DND-41 (cell line): ENCODE results near the gene CDK16.

Source experiments
- ATAC-seq: fragments of 200-7000 bp; cut with Tn5 transposase; 3 replicates; pipeline ENCODE4 v1.9.1; 2021; ENCODE audit warnings: low read depth; ENCODE audit not compliant: insufficient read depth
- DNase-seq: peaks from one replicate; pipeline ENCODE4 v3.0.0-alpha.2; 2020
- H2AFZ ChIP-seq: 2 replicates; pipeline ENCODE4 v1.6.0; 2012; ENCODE audit warnings: low read depth, low read length
- H3K27ac ChIP-seq: 2 replicates; pipeline ENCODE4 v1.5.1; 2012; ENCODE audit warnings: low read length, inconsistent platforms
- H3K27me3 ChIP-seq: fragments of 200-600 bp; sonication (generic); 2 replicates; pipeline ENCODE4 v1.6.0; 2012; ENCODE audit warnings: low read length, mild to moderate bottlenecking, inconsistent platforms; ENCODE audit not compliant: insufficient read depth, poor library complexity
- H3K36me3 ChIP-seq: 2 replicates; pipeline ENCODE4 v1.5.1; 2012; ENCODE audit warnings: low read length, inconsistent platforms; ENCODE audit not compliant: insufficient read depth
- H3K4me1 ChIP-seq: 2 replicates; pipeline ENCODE4 v1.5.1; 2012; ENCODE audit warnings: mild to moderate bottlenecking, low read length; ENCODE audit not compliant: insufficient read depth
- H3K4me2 ChIP-seq: 2 replicates; pipeline ENCODE4 v1.6.0; 2012; ENCODE audit warnings: mild to moderate bottlenecking, moderate library complexity, low read length, inconsistent platforms; ENCODE audit not compliant: insufficient read depth
- H3K4me3 ChIP-seq, 2 experiments: fragments of 200-600 bp in 1 of 2; shearing (Covaris generic) in 1 of 2; 2 replicates each; pipeline ENCODE4 v1.5.1; 2012 to 2016; ENCODE audit warnings: inconsistent platforms in 2 of 2, low read length in 2 of 2, mild to moderate bottlenecking in 2 of 2, low read depth in 1 of 2, moderate library complexity in 1 of 2
- H3K79me2 ChIP-seq: 2 replicates; pipeline ENCODE4 v1.6.0; 2012; ENCODE audit warnings: low read length, inconsistent platforms; ENCODE audit not compliant: insufficient read depth
- H3K9ac ChIP-seq: 2 replicates; pipeline ENCODE4 v1.6.0; 2012; ENCODE audit warnings: low read depth, mild to moderate bottlenecking, inconsistent platforms, low read length, moderate library complexity
- H3K9me3 ChIP-seq: 2 replicates; pipeline ENCODE4 v1.5.1; 2012; ENCODE audit warnings: low read length, moderate library complexity, mild to moderate bottlenecking, inconsistent platforms; ENCODE audit not compliant: insufficient read depth, severe bottlenecking
- H4K20me1 ChIP-seq: 2 replicates; pipeline ENCODE4 v1.6.0; 2012; ENCODE audit warnings: low read length; ENCODE audit not compliant: insufficient read depth
- EZH2 ChIP-seq: IDR thresholded peaks from 3 replicates; pipeline ENCODE4 v1.6.1; 2012; ENCODE audit warnings: borderline replicate concordance, low read depth, mild to moderate bottlenecking, moderate library complexity, low read length, inconsistent platforms; ENCODE audit not compliant: severe bottlenecking
- TF ChIP-seq, protein P1 (sequence below): IDR thresholded peaks from 2 replicates; pipeline ENCODE4 v1.5.1; 2012; ENCODE audit warnings: borderline replicate concordance, low read length, moderate library complexity, mild to moderate bottlenecking; ENCODE audit not compliant: poor library complexity, severe bottlenecking; ENCODE audit errors: extremely low read depth

Gene CDK16

DNA sequence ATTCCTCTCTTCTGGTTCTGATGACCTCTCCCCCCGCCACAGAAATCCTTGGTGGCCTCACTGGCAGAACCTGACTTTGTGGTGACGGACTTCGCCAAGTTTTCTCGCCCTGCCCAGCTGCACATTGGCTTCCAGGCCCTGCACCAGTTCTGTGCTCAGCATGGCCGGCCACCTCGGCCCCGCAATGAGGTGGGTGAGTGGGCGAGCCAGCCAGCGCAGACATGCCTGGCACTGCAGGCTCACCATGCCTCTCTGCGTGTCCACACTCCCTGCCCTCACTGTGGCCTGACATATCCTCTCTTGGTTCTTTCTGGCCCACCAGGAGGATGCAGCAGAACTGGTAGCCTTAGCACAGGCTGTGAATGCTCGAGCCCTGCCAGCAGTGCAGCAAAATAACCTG is 16.2 kb upstream of the CDK16 start:
- H3K4me3 ChIP-seq = no peak overlapping the region
- ATAC-seq (no peak), DNase-seq (no peak)
- H3K27ac ChIP-seq = no peak overlapping the region
- H3K36me3 ChIP-seq = peaks cover 97% of the 10 kb centered on the region
- no peak overlapping the region for H3K4me2 ChIP-seq
- no peak overlapping the region for H2AFZ ChIP-seq
- TF ChIP-seq, protein P1, sequence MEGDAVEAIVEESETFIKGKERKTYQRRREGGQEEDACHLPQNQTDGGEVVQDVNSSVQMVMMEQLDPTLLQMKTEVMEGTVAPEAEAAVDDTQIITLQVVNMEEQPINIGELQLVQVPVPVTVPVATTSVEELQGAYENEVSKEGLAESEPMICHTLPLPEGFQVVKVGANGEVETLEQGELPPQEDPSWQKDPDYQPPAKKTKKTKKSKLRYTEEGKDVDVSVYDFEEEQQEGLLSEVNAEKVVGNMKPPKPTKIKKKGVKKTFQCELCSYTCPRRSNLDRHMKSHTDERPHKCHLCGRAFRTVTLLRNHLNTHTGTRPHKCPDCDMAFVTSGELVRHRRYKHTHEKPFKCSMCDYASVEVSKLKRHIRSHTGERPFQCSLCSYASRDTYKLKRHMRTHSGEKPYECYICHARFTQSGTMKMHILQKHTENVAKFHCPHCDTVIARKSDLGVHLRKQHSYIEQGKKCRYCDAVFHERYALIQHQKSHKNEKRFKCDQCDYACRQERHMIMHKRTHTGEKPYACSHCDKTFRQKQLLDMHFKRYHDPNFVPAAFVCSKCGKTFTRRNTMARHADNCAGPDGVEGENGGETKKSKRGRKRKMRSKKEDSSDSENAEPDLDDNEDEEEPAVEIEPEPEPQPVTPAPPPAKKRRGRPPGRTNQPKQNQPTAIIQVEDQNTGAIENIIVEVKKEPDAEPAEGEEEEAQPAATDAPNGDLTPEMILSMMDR = no peak
- no peak for TF ChIP-seq EZH2
- no peak overlapping the region for H3K9ac ChIP-seq
- H3K4me1 ChIP-seq = peaks cover 2% of the 10 kb centered on the region; the same call in 1 of the 2 replicates
- no peaks in the 10 kb centered on the region for H3K27me3 ChIP-seq
- peaks cover 32% of the 10 kb centered on the region for H3K79me2 ChIP-seq
- H4K20me1 ChIP-seq = peaks cover 29% of the 10 kb centered on the region
- no peaks in the 10 kb centered on the region for H3K9me3 ChIP-seq

DNA sequence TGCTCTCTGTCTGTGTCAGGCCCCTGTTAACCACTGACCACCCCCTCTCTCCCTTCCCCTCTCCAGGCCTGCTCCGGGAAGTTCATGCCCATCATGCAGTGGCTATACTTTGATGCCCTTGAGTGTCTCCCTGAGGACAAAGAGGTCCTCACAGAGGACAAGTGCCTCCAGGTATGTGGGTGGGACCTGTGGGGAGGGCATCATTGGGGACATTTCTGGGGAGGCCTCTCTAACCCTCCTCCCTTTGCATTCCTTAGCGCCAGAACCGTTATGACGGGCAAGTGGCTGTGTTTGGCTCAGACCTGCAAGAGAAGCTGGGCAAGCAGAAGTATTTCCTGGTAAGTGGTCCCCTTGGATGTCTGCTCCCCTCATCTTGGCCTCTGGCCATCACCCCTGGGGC is 15.6 kb upstream of the CDK16 start:
- Histone ChIP-seq H2AFZ (no peak overlapping the region), H3K4me2 (no peak overlapping the region), H4K20me1 (peaks cover 23% of the 10 kb centered on the region), H3K9ac (no peak overlapping the region), H3K4me1 (no peaks in the 10 kb centered on the region), H3K36me3 (peaks cover 97% of the 10 kb centered on the region), H3K79me2 (peaks cover 26% of the 10 kb centered on the region), H3K27ac (no peak overlapping the region), H3K4me3 (no peak overlapping the region), H3K9me3 (no peaks in the 10 kb centered on the region), H3K27me3 (no peaks in the 10 kb centered on the region)
- TF ChIP-seq, protein P1 = no peak
- DNase-seq = no peak
- ATAC-seq = no peak

DNA sequence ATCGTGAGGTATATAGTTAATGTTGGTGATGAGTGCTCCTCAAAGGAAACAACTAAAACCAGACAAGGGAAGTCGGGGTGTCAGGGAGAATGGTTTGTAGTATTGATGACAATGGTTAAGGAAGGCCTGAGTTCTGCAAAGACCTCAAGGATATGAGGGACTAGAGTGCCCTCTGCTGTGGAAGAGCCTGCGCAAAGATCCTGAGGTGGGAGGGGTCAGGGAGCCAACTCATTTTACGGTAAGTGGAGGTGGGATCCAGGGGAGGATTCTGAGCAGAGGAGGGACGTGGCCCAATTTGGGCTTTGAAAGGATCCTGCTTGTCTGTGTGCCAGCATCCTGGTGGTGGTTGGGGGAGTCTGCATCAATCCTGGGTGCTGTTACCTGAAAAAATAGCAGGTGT is 13.5 kb upstream of the CDK16 start:
- H3K9ac ChIP-seq = no peak overlapping the region
- DNase-seq = no peak
- H3K36me3 ChIP-seq = peaks cover 99% of the 10 kb centered on the region
- no peak overlapping the region for H3K27ac ChIP-seq
- no peak overlapping the region for H2AFZ ChIP-seq
- H3K4me3 ChIP-seq = no peak overlapping the region
- ATAC-seq = no peak
- H3K79me2 ChIP-seq = peaks cover 10% of the 10 kb centered on the region; the same call in 1 of the 2 replicates
- H3K9me3 ChIP-seq = no peaks in the 10 kb centered on the region
- H4K20me1 ChIP-seq = peaks cover 12% of the 10 kb centered on the region
- no peaks in the 10 kb centered on the region for H3K4me1 ChIP-seq
- H3K4me2 ChIP-seq = no peak overlapping the region
- H3K27me3 ChIP-seq = no peaks in the 10 kb centered on the region
- TF ChIP-seq EZH2 = no peak
- TF ChIP-seq, protein P1 = peak; percentile 10

DNA sequence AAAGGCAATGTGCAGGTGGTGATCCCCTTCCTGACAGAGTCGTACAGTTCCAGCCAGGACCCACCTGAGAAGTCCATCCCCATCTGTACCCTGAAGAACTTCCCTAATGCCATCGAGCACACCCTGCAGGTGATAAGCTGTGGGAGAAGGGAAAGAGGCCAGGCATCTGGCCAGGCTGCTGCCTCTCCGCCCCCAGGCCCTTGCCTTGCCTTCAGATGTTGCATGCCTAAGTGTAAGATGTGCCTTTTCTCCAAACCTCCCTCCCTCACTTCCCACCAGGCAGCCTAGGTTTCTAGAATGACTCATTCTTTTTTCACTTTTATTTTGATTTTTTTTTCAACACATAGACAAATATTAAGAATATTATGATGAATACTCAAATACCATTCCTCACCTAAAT is 12.2 kb upstream of the CDK16 start:
- H3K4me2 ChIP-seq = no peak overlapping the region
- H2AFZ ChIP-seq = no peak overlapping the region
- no peak overlapping the region for H3K9ac ChIP-seq
- H4K20me1 ChIP-seq = peaks cover 4% of the 10 kb centered on the region; the same call in 1 of the 2 replicates
- peaks cover 99% of the 10 kb centered on the region for H3K36me3 ChIP-seq
- H3K4me3 ChIP-seq = no peak overlapping the region
- no peaks in the 10 kb centered on the region for H3K4me1 ChIP-seq
- no peak for ATAC-seq
- H3K27ac ChIP-seq = no peak overlapping the region
- DNase-seq = no peak
- no peak for TF ChIP-seq EZH2
- TF ChIP-seq, protein P1 = no peak
- no peaks in the 10 kb centered on the region for H3K9me3 ChIP-seq
- peaks cover 5% of the 10 kb centered on the region; the same call in 1 of the 2 replicates for H3K79me2 ChIP-seq
- H3K27me3 ChIP-seq = no peaks in the 10 kb centered on the region
